Measurements from ENCODE around the gene PXDN. TPM values are rescaled to one million over a fixed set of nuclear protein-coding genes. Genes with fewer than 3 reads are reported as not detected.

PXDN gene
- total and polyA plus RNA-seq, 9 of the 15 experiments (the other 6 are each of a cell fraction or from before 2014, with no cell fraction given), result 0.49 TPM; not detected in 8

- Histone ChIP-seq H3K9me1 (ENCODE audit: control insufficient read depth, insufficient read depth, low read length) (peaks cover 3% of the 10 kb centered on the region), H2AFZ (ENCODE audit: low read depth, low read length) (no peak overlapping the region), H3K4me1 (replicated peaks in 1 of 2; ENCODE audit: control insufficient read depth in 2 of 2, insufficient read depth in 2 of 2, low read length in 2 of 2) (no peaks in the 10 kb centered on the region), H3K36me3 (ENCODE audit: control insufficient read depth, insufficient read depth, low read length) (no peaks in the 10 kb centered on the region), H3K27me3 (ENCODE audit: control insufficient read depth in 2 of 2, insufficient read depth in 2 of 2, low read length in 2 of 2) (peaks cover 8 to 18% of the 10 kb centered on the region in 2 experiments; a peak in 3 of 5 replicates), H3K79me2 (ENCODE audit: control insufficient read depth, insufficient read depth, low read length) (no peaks in the 10 kb centered on the region), H3K9me3 (replicated peaks; ENCODE audit: control insufficient read depth, insufficient read depth, low read depth, low read length) (no peaks in the 10 kb centered on the region), H3K27ac (ENCODE audit: extremely low read depth, low read depth, low read length) (no peak overlapping the region), H3K4me2 (ENCODE audit: insufficient read depth, low read length) (no peak overlapping the region), H3K9ac (ENCODE audit: insufficient read depth in 1 of 2, low read depth in 2 of 2, low read length in 2 of 2) (no peak overlapping the region), H4K20me1 (replicated peaks; ENCODE audit: control insufficient read depth, insufficient read depth, low read length) (no peaks in the 10 kb centered on the region), H3K4me3 (no peak overlapping the region)
- intact Hi-C loops (cut with micrococcal nuclease) (no loop called here), in situ Hi-C loops (cut with MboI) (no loop called here)
- no TSS peak for BruUV-seq (replicated peaks)
- FAIRE-seq (no peak), DNase-seq (ENCODE audit: extremely low read depth in 1 of 4, low spot score in 3 of 4) (no peak), ATAC-seq (no peak)
- 1% methylated on average over 19 of the region's 20 CpGs for WGBS (ENCODE audit: insufficient coverage, low coverage, missing lambda C conversion rate)
- TF ChIP-seq ZKSCAN8 (CRISPR knock-in tag; IDR thresholded peaks at IDR 0.05), result no peak
- no peak for TF ChIP-seq U2AF2 (optimal IDR thresholded peaks at IDR 0.05; ENCODE audit: low read depth, low read length)
- POLR2A ChIA-PET, result interaction anchor here (0.9 kb wide), 1 partner anchor 17 kb away, joined by 3 read pairs; no protein-coding TSS in a partner anchor
- CTCF ChIA-PET (ENCODE audit: low intra/inter-chr PET ratio), result no interaction called here
Measured at GRCh38 chr2:1625281-1626001, 118.9 kb downstream of the PXDN start.

GRCh38 chr2:1623906-1624445, 120.3 kb downstream of the PXDN start:
- 1% methylated on average over 15 of the region's 16 CpGs for WGBS (ENCODE audit: insufficient coverage, low coverage, missing lambda C conversion rate)
- Histone ChIP-seq H3K4me3 (no peak overlapping the region), H4K20me1 (replicated peaks; ENCODE audit: control insufficient read depth, insufficient read depth, low read length) (no peaks in the 10 kb centered on the region), H3K4me1 (replicated peaks in 1 of 2; ENCODE audit: control insufficient read depth in 2 of 2, insufficient read depth in 2 of 2, low read length in 2 of 2) (no peaks in the 10 kb centered on the region), H3K27ac (ENCODE audit: extremely low read depth, low read depth, low read length) (no peak overlapping the region), H2AFZ (ENCODE audit: low read depth, low read length) (no peak overlapping the region), H3K79me2 (ENCODE audit: control insufficient read depth, insufficient read depth, low read length) (no peaks in the 10 kb centered on the region), H3K9me1 (ENCODE audit: control insufficient read depth, insufficient read depth, low read length) (peaks cover 3% of the 10 kb centered on the region), H3K9me3 (replicated peaks; ENCODE audit: control insufficient read depth, insufficient read depth, low read depth, low read length) (no peaks in the 10 kb centered on the region), H3K36me3 (ENCODE audit: control insufficient read depth, insufficient read depth, low read length) (no peaks in the 10 kb centered on the region), H3K9ac (ENCODE audit: insufficient read depth in 1 of 2, low read depth in 2 of 2, low read length in 2 of 2) (no peak overlapping the region), H3K27me3 (ENCODE audit: control insufficient read depth in 2 of 2, insufficient read depth in 2 of 2, low read length in 2 of 2) (peaks cover 8 to 18% of the 10 kb centered on the region in 2 experiments; a peak in 3 of 5 replicates), H3K4me2 (ENCODE audit: insufficient read depth, low read length) (no peak overlapping the region)
- BruUV-seq (replicated peaks), result no TSS peak
- FAIRE-seq (no peak), ATAC-seq (no peak), DNase-seq (ENCODE audit: extremely low read depth in 1 of 4, low spot score in 3 of 4) (no peak)
- in situ Hi-C loops (cut with MboI), result no loop called here
- CTCF ChIA-PET (ENCODE audit: low intra/inter-chr PET ratio), result no interaction called here
- intact Hi-C loops (cut with micrococcal nuclease), result no loop called here
- POLR2A ChIA-PET, result no interaction called here
- TF ChIP-seq SFPQ (IDR thresholded peaks at IDR 0.05; ENCODE audit: low read depth, low read length), result no peak
- no peak for TF ChIP-seq KDM5B (IDR thresholded peaks at IDR 0.05; ENCODE audit: insufficient replicate concordance, low read depth, low read length)
- no peak for TF ChIP-seq SRSF1 (IDR thresholded peaks at IDR 0.05; ENCODE audit: low read depth, low read length)
- TF ChIP-seq NFIC (IDR thresholded peaks at IDR 0.05), result no peak
- TF ChIP-seq SIX5 (IDR thresholded peaks at IDR 0.05; ENCODE audit: borderline replicate concordance in 1 of 2, insufficient read depth in 1 of 2, low read depth in 1 of 2, low read length in 2 of 2), result no peak
- TF ChIP-seq ILF3 (IDR thresholded peaks at IDR 0.05; ENCODE audit: borderline replicate concordance), result no peak
- no peak for TF ChIP-seq SAP30 (IDR thresholded peaks at IDR 0.05; ENCODE audit: borderline replicate concordance, insufficient read depth, low read depth, low read length, poor library complexity, severe bottlenecking)
- no peak for TF ChIP-seq THRAP3 (IDR thresholded peaks at IDR 0.05; ENCODE audit: borderline replicate concordance)
- TF ChIP-seq TAF7 (tag; IDR thresholded peaks at IDR 0.05), result no peak

Measured in K562 (cell line).